A673 (cell line): Measurements from ENCODE around the gene MED12L. TPM values are rescaled to one million over a fixed set of nuclear protein-coding genes. Genes with fewer than 3 reads are reported as not detected.

Experiments
- BruUV-seq: library from RNA; stranded (reverse); fragments of 400-500 nt; replicated peaks from 2 replicates; lab custom pipeline; 2021; lab: Mats Ljungman, UMichigan
- CTCF ChIA-PET: fragments of 300-600 bp; sonication (Branson Sonifier 250); formaldehyde crosslinking; loops from one replicate; lab custom pipeline; 2022; ENCODE audit warnings: antibody characterized with exemption; lab: Charles Lee
- POLR2A ChIA-PET: fragments of 300-600 bp; sonication (Branson Sonifier 250); formaldehyde crosslinking; loops from one replicate; lab custom pipeline; 2022; ENCODE audit warnings: antibody characterized with exemption; ENCODE audit not compliant: low non-redundant PET; lab: Charles Lee
- DNase-seq: peaks from one replicate; pipeline ENCODE4 v3.0.0-alpha.2; 2015; ENCODE audit warnings: low spot score
- H3K27ac ChIP-seq: fragments of 200-600 bp; sonication (generic); 2 replicates; pipeline ENCODE4 v1.5.1; 2016; ENCODE audit warnings: mixed run types, low read depth, mild to moderate bottlenecking, mixed read lengths, antibody characterized with exemption, low read length; ENCODE audit not compliant: poor library complexity, severe bottlenecking
- H3K27me3 ChIP-seq: fragments of 200-600 bp; sonication (generic); replicated peaks from 2 replicates; pipeline ENCODE4 v1.6.1; 2017; ENCODE audit warnings: mixed run types, low read depth, mild to moderate bottlenecking, mixed read lengths, antibody characterized with exemption, low read length; ENCODE audit not compliant: insufficient read depth, poor library complexity
- H3K36me3 ChIP-seq: fragments of 200-600 bp; sonication (generic); 2 replicates; pipeline ENCODE4 v1.6.1; 2016; ENCODE audit warnings: mixed run types, mild to moderate bottlenecking, mixed read lengths, antibody characterized with exemption, low read length; ENCODE audit not compliant: insufficient read depth, poor library complexity, severe bottlenecking
- H3K4me1 ChIP-seq: fragments of 200-600 bp; sonication (generic); 2 replicates; pipeline ENCODE4 v1.6.1; 2017; ENCODE audit warnings: mixed run types, mild to moderate bottlenecking, mixed read lengths, antibody characterized with exemption, low read length; ENCODE audit not compliant: insufficient read depth, poor library complexity, severe bottlenecking
- H3K4me3 ChIP-seq: fragments of 200-600 bp; sonication (generic); 2 replicates; pipeline ENCODE4 v1.5.1; 2016; ENCODE audit warnings: low read depth, mixed run types, mild to moderate bottlenecking, mixed read lengths, low read length; ENCODE audit not compliant: poor library complexity, severe bottlenecking
- H3K9me3 ChIP-seq: fragments of 200-600 bp; sonication (generic); 2 replicates; pipeline ENCODE4 v1.6.1; 2016; ENCODE audit warnings: mixed run types, low read depth, mild to moderate bottlenecking, mixed read lengths, antibody characterized with exemption, low read length; ENCODE audit not compliant: poor library complexity, severe bottlenecking
- CTCF ChIP-seq: fragments of 300-800, 200-600 bp; sonication (generic); conservative IDR thresholded peaks from 2 replicates; pipeline ENCODE4 v1.5.1; 2017; ENCODE audit warnings: low read depth, mild to moderate bottlenecking, antibody characterized with exemption, low read length, moderate library complexity, mixed read lengths
- EZH2 ChIP-seq: fragments of 200-600 bp; sonication (generic); IDR thresholded peaks from 2 replicates; pipeline ENCODE4 v1.6.1; 2017; ENCODE audit warnings: borderline replicate concordance, low read depth, mild to moderate bottlenecking, mixed read lengths, antibody characterized with exemption, low read length; ENCODE audit not compliant: poor library complexity, severe bottlenecking
- intact Hi-C: fragments of 100-400 bp; cut with micrococcal nuclease; formaldehyde crosslinking; loops from one replicate; pipeline ENCODE4 v1.10.0; 2022; ENCODE audit not compliant: unreplicated experiment
- total RNA-seq: library from RNA; stranded (reverse); gene quantifications from 2 replicates; pipeline ENCODE4 v1.2.3, GENCODE V29; 2021

MED12L gene
- total RNA-seq, 1 experiment from 2014 or later: 0.71 TPM

GRCh38 chr3:151299006-151299405 is 213.5 kb downstream of the MED12L start:
- Histone ChIP-seq H3K36me3 (no peaks in the 10 kb centered on the region), H3K27me3 (no peaks in the 10 kb centered on the region), H3K9me3 (no peaks in the 10 kb centered on the region), H3K4me3 (no peak overlapping the region), H3K27ac (no peak overlapping the region), H3K4me1 (no peaks in the 10 kb centered on the region)
- CTCF ChIA-PET: no interaction called here
- BruUV-seq: no TSS peak
- TF ChIP-seq EZH2 (no peak), CTCF (no peak)
- POLR2A ChIA-PET: no interaction called here
- DNase-seq: no peak
- intact Hi-C loops: no loop called here

- ChIA-PET POLR2A (no interaction called here), CTCF (interaction anchor here (0.6 kb wide), 1 partner anchor 27 kb away, joined by 3 read pairs; no protein-coding TSS in a partner anchor)
- no peak for TF ChIP-seq CTCF
- TF ChIP-seq EZH2: no peak
- H3K27me3 ChIP-seq: no peaks in the 10 kb centered on the region
- BruUV-seq: no TSS peak
- no peaks in the 10 kb centered on the region for H3K36me3 ChIP-seq
- H3K4me3 ChIP-seq: no peak overlapping the region
- no peak for DNase-seq
- intact Hi-C loops: no loop called here
- no peak overlapping the region for H3K27ac ChIP-seq
- H3K4me1 ChIP-seq: no peaks in the 10 kb centered on the region
- no peaks in the 10 kb centered on the region for H3K9me3 ChIP-seq
Observed at GRCh38 chr3:151300539-151300938, 215.1 kb downstream of the MED12L start.

- no TSS peak for BruUV-seq
- intact Hi-C loops: no loop called here
- Histone ChIP-seq H3K4me1 (no peaks in the 10 kb centered on the region), H3K9me3 (no peaks in the 10 kb centered on the region), H3K4me3 (no peak overlapping the region), H3K27ac (no peak overlapping the region), H3K36me3 (no peaks in the 10 kb centered on the region), H3K27me3 (no peaks in the 10 kb centered on the region)
- ChIA-PET CTCF (no interaction called here), POLR2A (no interaction called here)
- DNase-seq: no peak
- no peak for TF ChIP-seq CTCF
- TF ChIP-seq EZH2: no peak
Observed at GRCh38 chr3:151301787-151302186, 216.3 kb downstream of the MED12L start.
